PFSK-1 (cell line): ENCODE data around the gene HGFAC.

Source experiments
- FOXP2 ChIP-seq: optimal IDR thresholded peaks from 2 replicates; pipeline ENCODE3; 2011; ENCODE audit warnings: borderline replicate concordance, control low read depth, inconsistent platforms; ENCODE audit not compliant: insufficient read depth; ENCODE audit errors: extremely low read length, extremely low read depth
- POLR2AphosphoS5 ChIP-seq: IDR thresholded peaks from 2 replicates; pipeline ENCODE4 v1.6.1; 2012; ENCODE audit warnings: low read depth, mild to moderate bottlenecking, control low read depth, low read length, moderate library complexity
- REST ChIP-seq, 2 experiments: IDR thresholded peaks; 2 replicates each; pipeline versions ENCODE4 v1.6.1 to v1.8.0; 2011 to 2012; ENCODE audit warnings: low read depth in 2 of 2, low read length in 2 of 2, control low read depth in 1 of 2, inconsistent platforms in 1 of 2, mild to moderate bottlenecking in 1 of 2, moderate library complexity in 1 of 2; ENCODE audit not compliant: insufficient read depth in 1 of 2
- SIN3A ChIP-seq: IDR thresholded peaks from 2 replicates; pipeline ENCODE4 v1.6.1; 2012; ENCODE audit warnings: mild to moderate bottlenecking, low read length, moderate library complexity, borderline replicate concordance; ENCODE audit not compliant: insufficient read depth
- TAF1 ChIP-seq: IDR thresholded peaks from 2 replicates; pipeline ENCODE4 v1.6.1; 2012; ENCODE audit warnings: low read length, control low read depth, borderline replicate concordance; ENCODE audit not compliant: insufficient read depth

HGFAC gene

GRCh38 chr4:3434881-3435685 is 6.7 kb upstream of the HGFAC start:
- TF ChIP-seq POLR2AphosphoS5 = no peak
- no peak for TF ChIP-seq REST (IDR thresholded peaks at IDR 0.05; ENCODE audit: insufficient read depth in 1 of 2, low read depth in 2 of 2, low read length in 2 of 2)
- TF ChIP-seq TAF1 = no peak
- TF ChIP-seq FOXP2 = no peak
- TF ChIP-seq SIN3A = no peak

- no peak for TF ChIP-seq TAF1
- TF ChIP-seq POLR2AphosphoS5 = no peak
- TF ChIP-seq FOXP2 = no peak
These were observed 6.1 kb upstream of the HGFAC start for GRCh38 chr4:3435686-3435956.

GRCh38 chr4:3436048-3436797 is 5.5 kb upstream of the HGFAC start:
- no peak for TF ChIP-seq POLR2AphosphoS5
- TF ChIP-seq SIN3A = no peak
- TF ChIP-seq FOXP2 = no peak
- TF ChIP-seq REST (IDR thresholded peaks at IDR 0.05; ENCODE audit: insufficient read depth in 1 of 2, low read depth in 2 of 2, low read length in 2 of 2) = no peak
- no peak for TF ChIP-seq TAF1

GRCh38 chr4:3436798-3437581 is 4.8 kb upstream of the HGFAC start:
- TF ChIP-seq POLR2AphosphoS5 (no peak), REST (IDR thresholded peaks at IDR 0.05; ENCODE audit: insufficient read depth in 1 of 2, low read depth in 2 of 2, low read length in 2 of 2) (no peak), FOXP2 (no peak), TAF1 (no peak), SIN3A (no peak)

- TF ChIP-seq REST (IDR thresholded peaks at IDR 0.05; ENCODE audit: insufficient read depth in 1 of 2, low read depth in 2 of 2, low read length in 2 of 2) (no peak), TAF1 (no peak)
These were observed 4.2 kb upstream of the HGFAC start for GRCh38 chr4:3437582-3437936.
